HCT116 (cell line): ENCODE results near the gene SYDE1. TPM values are rescaled to one million over a fixed set of nuclear protein-coding genes. Genes with fewer than 3 reads are reported as not detected.

Source experiments
- ATAC-seq: fragments of 200-7000 bp; cut with Tn5 transposase; 2 replicates; pipeline ENCODE4 v1.9.1; 2020; ENCODE audit warnings: mild to moderate bottlenecking, moderate library complexity
- BruUV-seq: library from RNA; stranded (reverse); fragments of 400-500 nt; replicated peaks from 2 replicates; lab custom pipeline; 2021; lab: Mats Ljungman, UMichigan
- CTCF ChIA-PET: fragments of 300-600 bp; sonication (Branson Sonifier 250); formaldehyde crosslinking; loops from one replicate; lab custom pipeline; 2021; ENCODE audit warnings: antibody characterized with exemption; lab: Charles Lee
- POLR2A ChIA-PET: fragments of 300-600, 350-600 bp; sonication (Branson Sonifier 250); formaldehyde crosslinking; loops from one replicate; lab custom pipeline; 2021; ENCODE audit warnings: antibody characterized with exemption; lab: Charles Lee
- RAD21 ChIA-PET, 2 experiments: fragments of 300-600 bp; sonication (Branson Sonifier 250); formaldehyde crosslinking; loops; one replicate each; lab custom pipeline; 2023; ENCODE audit warnings: low total read pairs in 2 of 2; ENCODE audit not compliant: uncharacterized antibody in 2 of 2, unreplicated experiment in 2 of 2, low non-redundant PET in 1 of 2; lab: Charles Lee
- DNase-seq: peaks from one replicate; pipeline ENCODE4 v3.0.0-alpha.2; 2010; ENCODE audit warnings: low read depth, low spot score
- H2AFZ ChIP-seq: fragments of 200-600 bp; shearing (Covaris generic), sonication (generic); 2 replicates; pipeline ENCODE4 v1.6.1; 2017; ENCODE audit warnings: low read depth, mixed run types, mixed read lengths, antibody characterized with exemption, low read length; ENCODE audit not compliant: poor library complexity, severe bottlenecking
- H3K27ac ChIP-seq: 2 replicates; pipeline ENCODE4 v1.5.1; 2012; ENCODE audit warnings: low read depth, low read length
- H3K27me3 ChIP-seq: fragments of 200-600 bp; sonication (generic); 2 replicates; pipeline ENCODE4 v1.6.1; 2016; ENCODE audit warnings: mixed run types, low read length, mixed read lengths; ENCODE audit not compliant: insufficient read depth
- H3K36me3 ChIP-seq, 2 experiments: fragments of 200-500 bp in 1 of 2; fragments of 200-600 bp in 1 of 2; sonication (Bioruptor generic) in 1 of 2; sonication (generic) in 1 of 2; 2 replicates each; pipeline versions ENCODE4 v1.5.1 to v1.6.1; 2014 to 2016; ENCODE audit warnings: low read length in 2 of 2, inconsistent platforms in 1 of 2, mixed read lengths in 1 of 2, mixed run types in 1 of 2; ENCODE audit not compliant: insufficient read depth in 2 of 2, control insufficient read depth in 1 of 2
- H3K4me1 ChIP-seq, 2 experiments: fragments of 200-600 bp in 1 of 2; sonication (generic) in 1 of 2; 2 replicates each; pipeline versions ENCODE4 v1.5.1 to v1.6.1; 2012 to 2017; ENCODE audit warnings: low read length in 2 of 2, inconsistent platforms in 1 of 2, mild to moderate bottlenecking in 1 of 2, mixed read lengths in 1 of 2, mixed run types in 1 of 2, moderate library complexity in 1 of 2; ENCODE audit not compliant: insufficient read depth in 2 of 2, control insufficient read depth in 1 of 2
- H3K4me2 ChIP-seq: fragments of 200-600 bp; sonication (generic); 2 replicates; pipeline ENCODE4 v1.6.1; 2017; ENCODE audit warnings: mixed run types, low read length, mixed read lengths
- H3K4me3 ChIP-seq, 2 experiments: fragments of 200-600 bp in 1 of 2; sonication (generic) in 1 of 2; replicated peaks in 1 of 2; 2 replicates each; pipeline ENCODE4 v1.5.1; 2011 to 2016; ENCODE audit warnings: low read length in 2 of 2, control low read depth in 1 of 2, low read depth in 1 of 2, mild to moderate bottlenecking in 1 of 2, mixed read lengths in 1 of 2, mixed run types in 1 of 2
- H3K79me2 ChIP-seq: fragments of 200-600 bp; sonication (generic); 2 replicates; pipeline ENCODE4 v1.6.1; 2017; ENCODE audit warnings: mild to moderate bottlenecking, mixed run types, low read length, moderate library complexity, mixed read lengths; ENCODE audit not compliant: insufficient read depth
- H3K9ac ChIP-seq: fragments of 200-600 bp; sonication (generic); 2 replicates; pipeline ENCODE4 v1.6.1; 2016; ENCODE audit warnings: low read length, mixed read lengths
- H3K9me2 ChIP-seq: fragments of 200-600 bp; sonication (generic), shearing (Covaris generic); 2 replicates; pipeline ENCODE4 v1.6.1; 2017; ENCODE audit warnings: mixed run types, mild to moderate bottlenecking, moderate library complexity; ENCODE audit not compliant: insufficient read depth
- H3K9me3 ChIP-seq, 2 experiments: fragments of 200-500 bp in 1 of 2; fragments of 200-600 bp in 1 of 2; sonication (Bioruptor generic) in 1 of 2; sonication (generic) in 1 of 2; 2 replicates each; pipeline ENCODE4 v1.6.1; 2014 to 2017; ENCODE audit warnings: low read length in 2 of 2, mixed read lengths in 2 of 2, inconsistent platforms in 1 of 2, low read depth in 1 of 2, mild to moderate bottlenecking in 1 of 2, mixed run types in 1 of 2, moderate library complexity in 1 of 2; ENCODE audit not compliant: control insufficient read depth in 1 of 2, insufficient read depth in 1 of 2
- H4K20me1 ChIP-seq: fragments of 200-600 bp; sonication (generic), shearing (Covaris generic); 2 replicates; pipeline ENCODE4 v1.6.1; 2017; ENCODE audit warnings: mixed run types, mild to moderate bottlenecking, moderate library complexity; ENCODE audit not compliant: insufficient read depth
- ATF3 ChIP-seq: IDR thresholded peaks from 2 replicates; pipeline ENCODE4 v1.6.1; 2012
- CBX3 ChIP-seq: IDR thresholded peaks from 2 replicates; pipeline ENCODE4 v1.6.1; 2012; ENCODE audit warnings: low read depth
- CEBPB ChIP-seq: IDR thresholded peaks from 2 replicates; pipeline ENCODE4 v1.6.1; 2012; ENCODE audit warnings: low read depth
- CTCF ChIP-seq, 3 experiments: fragments of 200-600 bp in 1 of 3; sonication (generic) in 1 of 3; IDR thresholded peaks in 2 of 3; conservative IDR thresholded peaks in 1 of 3; 2 replicates each; pipeline ENCODE4 v1.5.1; 2012 to 2017; ENCODE audit warnings: low read depth in 2 of 3, low read length in 2 of 3, antibody characterized with exemption in 1 of 3, borderline replicate concordance in 1 of 3, control low read depth in 1 of 3, mild to moderate bottlenecking in 1 of 3, mixed read lengths in 1 of 3, mixed run types in 1 of 3, moderate library complexity in 1 of 3; ENCODE audit not compliant: insufficient read depth in 1 of 3
- EGR1 ChIP-seq: IDR thresholded peaks from 2 replicates; pipeline ENCODE4 v1.6.1; 2012; ENCODE audit warnings: low read depth
- ELF1 ChIP-seq: IDR thresholded peaks from 2 replicates; pipeline ENCODE4 v1.6.1; 2012; ENCODE audit warnings: low read depth, borderline replicate concordance
- EZH2 ChIP-seq: fragments of 200-600 bp; sonication (generic); IDR thresholded peaks from 2 replicates; pipeline ENCODE4 v1.6.1; 2017; ENCODE audit warnings: antibody characterized with exemption, mixed run types
- EZH2phosphoT487 ChIP-seq: fragments of 200-600 bp; IDR thresholded peaks from 2 replicates; pipeline ENCODE4 v1.6.1; 2018; ENCODE audit warnings: antibody characterized with exemption, borderline replicate concordance
- FOSL1 ChIP-seq: IDR thresholded peaks from 2 replicates; pipeline ENCODE4 v1.6.1; 2012; ENCODE audit warnings: low read depth
- JUND ChIP-seq: IDR thresholded peaks from 2 replicates; pipeline ENCODE4 v1.6.1; 2012
- MAX ChIP-seq: IDR thresholded peaks from 2 replicates; pipeline ENCODE4 v1.6.1; 2012
- POLR2A ChIP-seq: IDR thresholded peaks from 2 replicates; pipeline ENCODE4 v1.7.0; 2011; ENCODE audit warnings: borderline replicate concordance; ENCODE audit not compliant: insufficient read depth, insufficient read length; ENCODE audit errors: extremely low read depth
- POLR2AphosphoS5 ChIP-seq: IDR thresholded peaks from 2 replicates; pipeline ENCODE4 v1.6.1; 2011; ENCODE audit warnings: mild to moderate bottlenecking, low read depth, low read length, moderate library complexity
- RAD21 ChIP-seq: IDR thresholded peaks from 2 replicates; pipeline ENCODE4 v1.6.1; 2012; ENCODE audit warnings: low read depth, mild to moderate bottlenecking
- SIN3A ChIP-seq: IDR thresholded peaks from 2 replicates; pipeline ENCODE4 v1.6.1; 2012; ENCODE audit warnings: low read depth
- SRF ChIP-seq: IDR thresholded peaks from 2 replicates; pipeline ENCODE4 v1.6.1; 2012; ENCODE audit warnings: low read depth
- YY1 ChIP-seq: IDR thresholded peaks from 2 replicates; pipeline ENCODE4 v1.6.1; 2011; ENCODE audit warnings: low read length, low read depth, moderate library complexity, mild to moderate bottlenecking; ENCODE audit not compliant: insufficient replicate concordance; ENCODE audit errors: extremely low read depth
- ZBTB33 ChIP-seq: IDR thresholded peaks from 2 replicates; pipeline ENCODE4 v1.6.1; 2011; ENCODE audit warnings: mild to moderate bottlenecking, low read length, moderate library complexity; ENCODE audit not compliant: insufficient replicate concordance; ENCODE audit errors: extremely low read depth
- ZFX ChIP-seq: fragments of 450-650 bp; IDR thresholded peaks from 2 replicates; pipeline ENCODE4 v1.6.1; 2017
- ZNF274 ChIP-seq: fragments of 200-500 bp; sonication (Bioruptor generic); IDR thresholded peaks from 2 replicates; pipeline ENCODE4 v1.6.1; 2014; ENCODE audit warnings: mild to moderate bottlenecking, low read depth, low read length, inconsistent platforms
- intact Hi-C: fragments of 100-400 bp; cut with micrococcal nuclease; formaldehyde crosslinking; loops from 2 replicates; pipeline ENCODE4 v1.10.0; 2022
- total RNA-seq: library from RNA; stranded (reverse); gene quantifications from one replicate; pipeline ENCODE4 v1.2.1, GENCODE V29; 2021; ENCODE audit not compliant: unreplicated experiment

SYDE1 gene
- total RNA-seq, 1 experiment from 2014 or later, result 4.9 TPM

GRCh38 chr19:15136234-15136954 is 29.2 kb downstream of the SYDE1 start:
- CTCF ChIA-PET, result no interaction called here
- DNase-seq, result no peak
- intact Hi-C loops, result no loop called here
- RAD21 ChIA-PET, result no interaction called here
- POLR2A ChIA-PET, result no interaction called here
- no peak overlapping the region for H2AFZ ChIP-seq
- H3K9me2 ChIP-seq, result no peaks in the 10 kb centered on the region
- no peak overlapping the region for H3K27ac ChIP-seq
- no peak for ATAC-seq
- TF ChIP-seq ELF1 (no peak), ZFX (no peak), RAD21 (no peak), POLR2AphosphoS5 (no peak), EZH2phosphoT487 (no peak), SIN3A (no peak), SRF (no peak), POLR2A (no peak), EZH2 (no peak), ZNF274 (no peak), MAX (no peak), JUND (no peak), EGR1 (no peak), ATF3 (no peak), ZBTB33 (no peak), YY1 (no peak), FOSL1 (no peak), CBX3 (no peak), CEBPB (no peak), CTCF (IDR thresholded peaks at IDR 0.05 in 2 of 3, conservative IDR thresholded peaks at IDR 0.05 in 1 of 3; ENCODE audit: borderline replicate concordance in 1 of 3, insufficient read depth in 1 of 3, low read depth in 2 of 3, low read length in 2 of 3) (no peak)
- no peak overlapping the region for H3K4me2 ChIP-seq
- H3K9ac ChIP-seq, result no peak overlapping the region
- no peaks in the 10 kb centered on the region for H3K36me3 ChIP-seq
- H3K27me3 ChIP-seq, result no peaks in the 10 kb centered on the region
- peaks cover 10 to 15% of the 10 kb centered on the region in 2 experiments; a peak in 2 of 4 replicates for H3K9me3 ChIP-seq
- H4K20me1 ChIP-seq, result no peaks in the 10 kb centered on the region
- no peak overlapping the region for H3K4me3 ChIP-seq
- no peaks in the 10 kb centered on the region for H3K79me2 ChIP-seq
- no TSS peak for BruUV-seq
- H3K4me1 ChIP-seq, result no peaks in the 10 kb centered on the region
